Lower lobe of right lung (tissue), 2 donors: ENCODE measurements around the gene ALKBH7. TPM values are rescaled to one million over a fixed set of nuclear protein-coding genes. Genes with fewer than 3 reads are reported as not detected.
"Not testable (repeated sequence)": the region's sequence is repeated elsewhere in the genome, so short reads cannot be mapped to it uniquely, and the experiment has no call there.

Experiments used
- ATAC-seq, 2 donors: fragments of 200-7000 bp; cut with Tn5 transposase; one replicate each; pipeline ENCODE4 v1.9.1; 2020 to 2022; ENCODE audit warnings: mild to moderate bottlenecking in 2 of 2, moderate library complexity in 2 of 2
- DNase-seq: peaks from one replicate; pipeline ENCODE4 v3.0.0-alpha.2; 2020
- H3K27ac ChIP-seq: fragments of 200-600 bp; one replicate; pipeline ENCODE4 v1.8.0; 2022
- H3K27me3 ChIP-seq: fragments of 200-600 bp; one replicate; pipeline ENCODE4 v1.8.0; 2022; ENCODE audit warnings: low read depth
- H3K36me3 ChIP-seq: fragments of 200-600 bp; one replicate; pipeline ENCODE4 v1.8.0; 2022; ENCODE audit warnings: mild to moderate bottlenecking
- H3K4me1 ChIP-seq: fragments of 200-600 bp; one replicate; pipeline ENCODE4 v1.8.0; 2022
- H3K4me3 ChIP-seq: fragments of 200-600 bp; one replicate; pipeline ENCODE4 v1.8.0; 2022; ENCODE audit warnings: mild to moderate bottlenecking
- H3K9me3 ChIP-seq: fragments of 200-600 bp; one replicate; pipeline ENCODE4 v1.8.0; 2022
- CTCF ChIP-seq: fragments of 200-600 bp; IDR thresholded peaks from one replicate; pipeline ENCODE4 v1.8.0; 2022; ENCODE audit warnings: antibody characterized with exemption, mild to moderate bottlenecking
- intact Hi-C: fragments of 100-400 bp; cut with DNase I; formaldehyde crosslinking; loops from one replicate; pipeline ENCODE4 v1.11.0; 2022
- total RNA-seq: library from RNA; stranded (reverse); fragmentation: NEBNext Ultra II Directional; extraction: Animal tissue kit (Norgen Biotek cat#: 25700); gene quantifications from one replicate; pipeline ENCODE4 v1.2.1, GENCODE V29; 2021
- donor health status: DM: no; HTN: yes; CAD: no; lungs with severe emphysema.

The ALKBH7 gene
- total RNA-seq, 1 donor from 2014 or later = 61.5 TPM

GRCh38 chr19:6393983-6394412 lies 21.4 kb downstream of the ALKBH7 start:
- intact Hi-C loops = no loop called here
- H3K4me1 ChIP-seq = peaks cover 10% of the 10 kb centered on the region
- H3K27ac ChIP-seq = peak overlapping the region; percentile 99
- H3K4me3 ChIP-seq = peak overlapping the region; percentile 79
- no peaks in the 10 kb centered on the region for H3K27me3 ChIP-seq
- no peak for TF ChIP-seq CTCF
- no peak for ATAC-seq
- peaks cover 19% of the 10 kb centered on the region for H3K36me3 ChIP-seq
- DNase-seq = no peak
- no peaks in the 10 kb centered on the region for H3K9me3 ChIP-seq

GRCh38 chr19:6394831-6395230 lies 22.2 kb downstream of the ALKBH7 start:
- no peak for ATAC-seq
- Histone ChIP-seq H3K4me1 (peaks cover 10% of the 10 kb centered on the region), H3K27ac (no peak overlapping the region), H3K27me3 (no peaks in the 10 kb centered on the region), H3K9me3 (no peaks in the 10 kb centered on the region), H3K36me3 (peaks cover 11% of the 10 kb centered on the region), H3K4me3 (no peak overlapping the region)
- intact Hi-C loops = no loop called here
- no peak for TF ChIP-seq CTCF
- DNase-seq = no peak

- Histone ChIP-seq H3K9me3 (no peaks in the 10 kb centered on the region), H3K4me3 (no peak overlapping the region), H3K4me1 (peaks cover 10% of the 10 kb centered on the region), H3K27ac (no peak overlapping the region), H3K36me3 (no peaks in the 10 kb centered on the region), H3K27me3 (no peaks in the 10 kb centered on the region)
- intact Hi-C loops = no loop called here
- TF ChIP-seq CTCF = no peak
- ATAC-seq (no peak), DNase-seq (no peak)
These were observed 23.7 kb downstream of the ALKBH7 start for GRCh38 chr19:6396305-6396704.

- ATAC-seq, H3K4me3 ChIP-seq, intact Hi-C loops, H3K4me1 ChIP-seq, H3K27ac ChIP-seq, H3K27me3 ChIP-seq, DNase-seq, H3K9me3 ChIP-seq, H3K36me3 ChIP-seq: not testable (repeated sequence)
These were observed 27.7 kb downstream of the ALKBH7 start for GRCh38 chr19:6400062-6400944.

- ATAC-seq = no peak
- no peak for TF ChIP-seq CTCF
- intact Hi-C loops = no loop called here
- Histone ChIP-seq H3K9me3 (no peaks in the 10 kb centered on the region), H3K36me3 (no peaks in the 10 kb centered on the region), H3K4me1 (no peaks in the 10 kb centered on the region), H3K4me3 (no peak overlapping the region), H3K27ac (no peak overlapping the region), H3K27me3 (no peaks in the 10 kb centered on the region)
- DNase-seq = no peak
These were observed 29.5 kb downstream of the ALKBH7 start for GRCh38 chr19:6402058-6402457.

- intact Hi-C loops = no loop called here
- H3K4me3 ChIP-seq = no peak overlapping the region
- H3K27me3 ChIP-seq = no peaks in the 10 kb centered on the region
- no peak for DNase-seq
- no peak for TF ChIP-seq CTCF
- ATAC-seq = no peak
- no peaks in the 10 kb centered on the region for H3K4me1 ChIP-seq
- no peak overlapping the region for H3K27ac ChIP-seq
- no peaks in the 10 kb centered on the region for H3K36me3 ChIP-seq
- no peaks in the 10 kb centered on the region for H3K9me3 ChIP-seq
These were observed 30.4 kb downstream of the ALKBH7 start for GRCh38 chr19:6402837-6403608.
